H1 (cell line): Measurements from ENCODE around the gene FCRL5. TPM values are rescaled to one million over a fixed set of nuclear protein-coding genes. Genes with fewer than 3 reads are reported as not detected.

Source experiments
- CHD7 ChIP-seq: fragments of 300-600 bp; sonication (generic); IDR thresholded peaks from 2 replicates; pipeline ENCODE4 v1.7.1; 2012; ENCODE audit warnings: low read length, moderate library complexity, mild to moderate bottlenecking, inconsistent platforms; ENCODE audit not compliant: insufficient replicate concordance
- GTF2F1 ChIP-seq: IDR thresholded peaks from 2 replicates; pipeline ENCODE4 v1.6.1; 2012; ENCODE audit warnings: low read depth, low read length, improper control_type of control experiment, borderline replicate concordance
- SUZ12 ChIP-seq: fragments of 200-600 bp; sonication (generic); IDR thresholded peaks from 2 replicates; pipeline ENCODE4 v1.6.1; 2012; ENCODE audit warnings: mild to moderate bottlenecking, inconsistent platforms, low read length, moderate library complexity, mixed read lengths
- polyA plus RNA-seq, 7 experiments: library from polyadenylated mRNA; depleted of rRNA in 3 of 7; stranded (reverse) in 5 of 7; unstranded in 2 of 7; fragments of >200 nt in 5 of 7; fragments of 200-250 nt in 2 of 7; gene quantifications; 1 replicate in 5 of 7; 2 replicates in 1 of 7; 4 replicates in 1 of 7; pipeline versions ENCODE4 v1.2.1 to v1.2.3, GENCODE V29; 2011 to 2013; ENCODE audit warnings: missing spikeins in 2 of 7, mixed read lengths in 2 of 7
- total RNA-seq: library from RNA; stranded (reverse); fragmentation: NEBNext Ultra II Directional; extraction: Animal tissue kit (Norgen Biotek cat#: 25700); gene quantifications from 2 replicates; pipeline ENCODE4 v1.2.1, GENCODE V29; 2021

FCRL5 gene
- total and polyA plus RNA-seq, 2 of the 8 experiments (the other 6 are each of a cell fraction or from before 2014, with no cell fraction given): 1.0 to 2.6 TPM

- TF ChIP-seq CHD7: no peak
- no peak for TF ChIP-seq GTF2F1
- no peak for TF ChIP-seq SUZ12
These were observed 67.7 kb downstream of the FCRL5 start (continued) for GRCh38 chr1:157484573-157484972.
